Mesenchymal stem cell (in vitro differentiated cells and primary cell): ENCODE measurements around the gene RASGRP1. TPM values are rescaled to one million over a fixed set of nuclear protein-coding genes. Genes with fewer than 3 reads are reported as not detected.

Source experiments
- DNase-seq: peaks from one replicate; pipeline ENCODE4 v3.0.0-alpha.2; 2013
- H2AFZ ChIP-seq: one replicate; pipeline ENCODE4 v1.6.1; 2013; ENCODE audit warnings: low read depth, mild to moderate bottlenecking, control low read depth, inconsistent platforms, low read length, moderate library complexity
- H2AK5ac ChIP-seq: 2 replicates; pipeline ENCODE4 v1.6.1; 2013; ENCODE audit warnings: low read length, moderate library complexity, mild to moderate bottlenecking, inconsistent platforms; ENCODE audit not compliant: severe bottlenecking
- H2BK120ac ChIP-seq: one replicate; pipeline ENCODE4 v1.6.1; 2013; ENCODE audit warnings: low read depth, mild to moderate bottlenecking, inconsistent platforms, low read length, moderate library complexity
- H2BK12ac ChIP-seq, 2 experiments: one replicate each; pipeline ENCODE4 v1.6.1; 2013; ENCODE audit warnings: inconsistent platforms in 2 of 2, low read length in 2 of 2, mild to moderate bottlenecking in 2 of 2, moderate library complexity in 2 of 2, control low read depth in 1 of 2
- H2BK15ac ChIP-seq: one replicate; pipeline ENCODE4 v1.6.1; 2013; ENCODE audit warnings: mild to moderate bottlenecking, low read depth, inconsistent platforms; ENCODE audit not compliant: poor library complexity, severe bottlenecking
- H2BK5ac ChIP-seq: 2 replicates; pipeline ENCODE4 v1.6.1; 2013; ENCODE audit warnings: low read depth, mild to moderate bottlenecking, low read length, control low read depth, inconsistent platforms; ENCODE audit not compliant: poor library complexity, severe bottlenecking
- H3K14ac ChIP-seq, 2 experiments: one replicate each; pipeline ENCODE4 v1.6.1; 2013; ENCODE audit warnings: inconsistent platforms in 2 of 2, low read length in 2 of 2, control low read depth in 1 of 2, mild to moderate bottlenecking in 1 of 2, moderate library complexity in 1 of 2
- H3K18ac ChIP-seq, 2 experiments: one replicate each; pipeline ENCODE4 v1.6.1; 2013; ENCODE audit warnings: inconsistent platforms in 2 of 2, low read length in 2 of 2, control low read depth in 1 of 2, low read depth in 1 of 2, mild to moderate bottlenecking in 1 of 2
- H3K23ac ChIP-seq, 2 experiments: one replicate each; pipeline ENCODE4 v1.6.1; 2013; ENCODE audit warnings: inconsistent platforms in 2 of 2, low read length in 2 of 2, mild to moderate bottlenecking in 2 of 2, moderate library complexity in 2 of 2, control low read depth in 1 of 2
- H3K27ac ChIP-seq: 2 replicates; pipeline ENCODE4 v1.5.1; 2013; ENCODE audit warnings: mild to moderate bottlenecking, moderate library complexity, low read length, control low read depth, inconsistent platforms; ENCODE audit not compliant: poor library complexity, severe bottlenecking
- H3K27me3 ChIP-seq, 2 experiments: 2 replicates each; pipeline versions ENCODE4 v1.6.1 to v1.7.0; 2013; ENCODE audit warnings: low read length in 2 of 2, mild to moderate bottlenecking in 2 of 2, moderate library complexity in 2 of 2, control low read depth in 1 of 2, inconsistent platforms in 1 of 2; ENCODE audit not compliant: control insufficient read depth in 1 of 2, insufficient read depth in 1 of 2
- H3K36me3 ChIP-seq, 2 experiments: 2 replicates each; pipeline versions ENCODE4 v1.6.1 to v1.7.0; 2013; ENCODE audit warnings: low read length in 2 of 2, control low read depth in 1 of 2, inconsistent platforms in 1 of 2, low read depth in 1 of 2, mild to moderate bottlenecking in 1 of 2; ENCODE audit not compliant: insufficient read depth in 2 of 2, control insufficient read depth in 1 of 2
- H3K4ac ChIP-seq, 2 experiments: one replicate each; pipeline ENCODE4 v1.6.1; 2013; ENCODE audit warnings: inconsistent platforms in 2 of 2, low read length in 2 of 2, mild to moderate bottlenecking in 2 of 2, moderate library complexity in 2 of 2, control low read depth in 1 of 2, low read depth in 1 of 2
- H3K4me1 ChIP-seq: 2 replicates; pipeline ENCODE4 v1.6.1; 2013; ENCODE audit warnings: low read depth, low read length, control low read depth; ENCODE audit not compliant: control insufficient read depth, insufficient read depth
- H3K4me2 ChIP-seq: 2 replicates; pipeline ENCODE4 v1.6.1; 2013; ENCODE audit warnings: low read length, mild to moderate bottlenecking, inconsistent platforms; ENCODE audit not compliant: poor library complexity, severe bottlenecking
- H3K4me3 ChIP-seq, 2 experiments: 2 replicates each; pipeline versions ENCODE4 v1.5.1 to v1.7.0; 2013; ENCODE audit warnings: low read length in 2 of 2, mild to moderate bottlenecking in 2 of 2, control low read depth in 1 of 2, low read depth in 1 of 2; ENCODE audit not compliant: insufficient read depth in 1 of 2
- H3K79me1 ChIP-seq: replicated peaks from 2 replicates; pipeline ENCODE4 v1.6.1; 2013; ENCODE audit warnings: mild to moderate bottlenecking, control low read depth, low read length, inconsistent platforms; ENCODE audit not compliant: poor library complexity, severe bottlenecking
- H3K9ac ChIP-seq: 2 replicates; pipeline ENCODE4 v1.7.0; 2013; ENCODE audit warnings: mild to moderate bottlenecking, low read length, moderate library complexity
- H3K9me3 ChIP-seq: 2 replicates; pipeline ENCODE4 v1.7.0; 2013; ENCODE audit warnings: mild to moderate bottlenecking, low read length; ENCODE audit not compliant: control insufficient read depth
- H4K8ac ChIP-seq: one replicate; pipeline ENCODE4 v1.6.1; 2013; ENCODE audit warnings: inconsistent platforms, mild to moderate bottlenecking, low read length, moderate library complexity
- H4K91ac ChIP-seq: one replicate; pipeline ENCODE4 v1.6.1; 2013; ENCODE audit warnings: mild to moderate bottlenecking, low read length, inconsistent platforms
- WGBS: methylation state at CpG from one replicate; pipeline ENCODE4 v1.1.7; 2013; ENCODE audit warnings: mixed read lengths; 5-methylcytosine and 5-hydroxymethylcytosine counted together
- polyA plus RNA-seq, 2 experiments: library from polyadenylated mRNA; stranded (reverse); fragments of 200-250 nt; gene quantifications; one replicate each; pipeline ENCODE4 v1.2.3, GENCODE V29; 2013

RASGRP1 gene
- 0.01 TPM for polyA plus RNA-seq (2013, experiment 1 of 2)
- polyA plus RNA-seq (2013, experiment 2 of 2) = 0.01 TPM

GRCh38 chr15:38564557-38565286, at the start of gene RASGRP1:
Gene RASGRP1 (minus strand): TSS chr15:38564814. CDS start chr15:38564628, 186 bp downstream.
- Histone ChIP-seq H2AK5ac (no peak within 1 kb of the TSS), H3K4ac (no peak within 1 kb of the TSS), H3K4me2 (peak within 1 kb of the TSS; percentile 99), H3K9ac (no peak within 1 kb of the TSS), H2BK120ac (no peak within 1 kb of the TSS), H3K79me1 (no peaks in the 10 kb centered on the region), H3K27me3 (peaks cover 24 to 64% of the 10 kb centered on the region in 2 experiments), H3K36me3 (no peaks in the 10 kb centered on the region), H3K4me3 (peak within 1 kb of the TSS; percentile 65 to 68), H3K14ac (peak within 1 kb of the TSS in 1 of 2 experiments; percentile 51), H3K4me1 (peaks cover 11% of the 10 kb centered on the region), H3K18ac (no peak within 1 kb of the TSS), H3K23ac (no peak within 1 kb of the TSS), H2BK15ac (peak within 1 kb of the TSS; percentile 82), H2BK12ac (no peak within 1 kb of the TSS), H2AFZ (peak within 1 kb of the TSS; percentile 47), H4K91ac (no peak within 1 kb of the TSS), H4K8ac (no peak within 1 kb of the TSS), H2BK5ac (no peak within 1 kb of the TSS), H3K9me3 (no peaks in the 10 kb centered on the region), H3K27ac (no peak within 1 kb of the TSS)
- 6% methylated on average over 71 of the region's 85 CpGs for WGBS
- peak; percentile 53 for DNase-seq

- no peak for DNase-seq
- Histone ChIP-seq H3K23ac (no peak overlapping the region), H3K9me3 (no peaks in the 10 kb centered on the region), H2BK12ac (no peak overlapping the region), H3K14ac (no peak overlapping the region), H4K8ac (no peak overlapping the region), H3K4me1 (no peaks in the 10 kb centered on the region), H3K36me3 (no peaks in the 10 kb centered on the region), H3K27ac (no peak overlapping the region), H3K9ac (no peak overlapping the region), H4K91ac (no peak overlapping the region), H2BK5ac (no peak overlapping the region), H2AFZ (no peak overlapping the region), H2AK5ac (no peak overlapping the region), H3K27me3 (peaks cover 14 to 60% of the 10 kb centered on the region in 2 experiments), H3K79me1 (no peaks in the 10 kb centered on the region), H3K4me2 (no peak overlapping the region), H2BK120ac (no peak overlapping the region), H3K4me3 (no peak overlapping the region), H3K18ac (no peak overlapping the region), H2BK15ac (no peak overlapping the region), H3K4ac (no peak overlapping the region)
- WGBS = 68% methylated on average over 3 of the region's 3 CpGs
Measured at GRCh38 chr15:38613085-38613484, 48.5 kb upstream of the RASGRP1 start.

- Histone ChIP-seq H3K27me3 (peaks cover 10 to 60% of the 10 kb centered on the region in 2 experiments), H3K79me1 (no peaks in the 10 kb centered on the region), H4K91ac (no peak overlapping the region), H3K23ac (no peak overlapping the region), H2BK120ac (no peak overlapping the region), H3K4me1 (no peaks in the 10 kb centered on the region), H3K9me3 (no peaks in the 10 kb centered on the region), H3K18ac (no peak overlapping the region), H3K36me3 (no peaks in the 10 kb centered on the region), H2BK12ac (no peak overlapping the region), H3K27ac (no peak overlapping the region), H3K4me2 (no peak overlapping the region), H3K14ac (no peak overlapping the region), H4K8ac (no peak overlapping the region), H3K9ac (no peak overlapping the region), H3K4ac (no peak overlapping the region), H2AFZ (no peak overlapping the region), H2BK15ac (no peak overlapping the region), H2AK5ac (no peak overlapping the region), H2BK5ac (no peak overlapping the region), H3K4me3 (no peak overlapping the region)
- 90% methylated on average over 6 of the region's 6 CpGs for WGBS
- no peak for DNase-seq
Measured at GRCh38 chr15:38612159-38612863, 47.7 kb upstream of the RASGRP1 start.

- no peaks in the 10 kb centered on the region for H3K9me3 ChIP-seq
- H3K4me1 ChIP-seq = no peaks in the 10 kb centered on the region
- H3K23ac ChIP-seq = no peak overlapping the region
- H2AFZ ChIP-seq = no peak overlapping the region
- H4K91ac ChIP-seq = no peak overlapping the region
- DNase-seq = no peak
- H2BK5ac ChIP-seq = no peak overlapping the region
- H3K79me1 ChIP-seq = no peaks in the 10 kb centered on the region
- no peak overlapping the region for H3K9ac ChIP-seq
- no peak overlapping the region for H2BK15ac ChIP-seq
- no peak overlapping the region for H3K27ac ChIP-seq
- peaks cover 10 to 60% of the 10 kb centered on the region in 2 experiments for H3K27me3 ChIP-seq
- H3K14ac ChIP-seq = no peak overlapping the region
- no peak overlapping the region for H2BK120ac ChIP-seq
- no peaks in the 10 kb centered on the region for H3K36me3 ChIP-seq
- H2BK12ac ChIP-seq = no peak overlapping the region
- no peak overlapping the region for H2AK5ac ChIP-seq
- WGBS = 83% methylated on average over 4 of the region's 4 CpGs
- H3K4me2 ChIP-seq = no peak overlapping the region
- no peak overlapping the region for H3K18ac ChIP-seq
- H3K4ac ChIP-seq = no peak overlapping the region
- no peak overlapping the region for H3K4me3 ChIP-seq
- H4K8ac ChIP-seq = no peak overlapping the region
Measured at GRCh38 chr15:38611228-38611627, 46.6 kb upstream of the RASGRP1 start.
